Esophagus squamous epithelium (tissue), 5 donors: Measurements from ENCODE around the gene RFTN1. TPM values are rescaled to one million over a fixed set of nuclear protein-coding genes. Genes with fewer than 3 reads are reported as not detected.

Experiments
- DNase-seq: peaks from one replicate; lab custom pipeline; 2025; lab: John Stamatoyannopoulos, UW
- H3K27ac ChIP-seq, 4 donors: fragments of 200-600 bp; sonication (generic); one replicate each; pipeline ENCODE4 v1.5.1; 2016 to 2019; ENCODE audit warnings: mild to moderate bottlenecking in 1 of 4
- H3K27me3 ChIP-seq, 4 donors: fragments of 200-600 bp; sonication (generic); 1 replicate in 3 of 4; 2 replicates in 1 of 4; pipeline versions ENCODE4 v1.5.1 to v1.6.0; 2017 to 2021; ENCODE audit warnings: antibody characterized with exemption in 1 of 4
- H3K36me3 ChIP-seq, 3 donors: fragments of 200-600 bp; sonication (generic); one replicate each; pipeline ENCODE4 v1.5.1; 2016 to 2019
- H3K4me1 ChIP-seq, 3 donors: fragments of 200-600 bp; sonication (generic); one replicate each; pipeline ENCODE4 v1.5.1; 2017 to 2019
- H3K4me3 ChIP-seq, 4 donors: fragments of 200-600 bp; sonication (generic); 1 replicate in 3 of 4; 2 replicates in 1 of 4; pipeline ENCODE4 v1.5.1; 2016 to 2019; ENCODE audit warnings: mild to moderate bottlenecking in 2 of 4, moderate library complexity in 1 of 4
- H3K9me3 ChIP-seq, 3 donors: fragments of 200-600 bp; sonication (generic); one replicate each; pipeline ENCODE4 v1.5.1; 2016 to 2019
- POLR2A ChIP-seq, 4 donors: fragments of 450-650 bp; IDR thresholded peaks; one replicate each; pipeline ENCODE4 v1.6.1; 2017; ENCODE audit warnings: antibody characterized with exemption in 4 of 4, mild to moderate bottlenecking in 4 of 4, moderate library complexity in 3 of 4
- WGBS, 2 donors: methylation state at CpG; one replicate each; pipeline ENCODE4 v1.1.5; 2018; 5-methylcytosine and 5-hydroxymethylcytosine counted together
- intact Hi-C: fragments of 100-400 bp; cut with DNase I; formaldehyde crosslinking; loops from one replicate; pipeline ENCODE4 v1.15.0; 2022
- total RNA-seq, 4 donors: library from RNA; depleted of rRNA; stranded (reverse); fragments of >200 nt; gene quantifications; one replicate each; pipeline ENCODE4 v1.1.0, GENCODE V29; 2016
- TF ChIP-seq, protein P1 (sequence below), 6 experiments: fragments of 450-650 bp in 4 of 6; fragments of 200-600 bp in 2 of 6; sonication (generic) in 2 of 6; IDR thresholded peaks; one replicate each; pipeline ENCODE4 v1.5.1; 2016 to 2019; ENCODE audit warnings: antibody characterized with exemption in 6 of 6, mild to moderate bottlenecking in 4 of 6, moderate library complexity in 4 of 6
- donor health status: DM: yes; HTN: yes; CAD: no.

Gene RFTN1
- total RNA-seq, 4 donors from 2014 or later = 5.0 to 22.7 (median 12.4) TPM

DNA sequence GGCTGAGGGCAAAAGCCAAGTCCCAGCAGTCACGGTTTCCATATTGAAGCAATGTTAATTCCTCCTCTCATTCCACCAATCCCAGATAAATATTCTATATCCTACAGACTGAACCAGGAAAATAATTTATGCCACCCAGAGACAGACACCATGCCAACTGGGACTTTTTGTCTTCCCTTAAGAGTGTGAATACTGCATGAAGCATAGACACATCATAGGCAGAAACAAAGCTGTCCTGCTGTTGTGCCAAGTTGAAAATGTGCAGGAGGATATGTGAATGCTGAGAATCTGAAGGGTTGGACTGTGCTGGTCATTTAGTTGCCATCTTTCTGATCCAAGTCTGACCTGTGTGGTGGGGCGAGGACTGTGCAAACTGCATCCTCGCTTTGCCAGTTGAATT, 37.7 kb downstream of the RFTN1 start:
- Histone ChIP-seq H3K27ac (peak overlapping the region in 1 of 4 donors; percentile 17), H3K36me3 (peaks cover 0 to 6% (median 0%) of the 10 kb centered on the region in 3 donors), H3K9me3 (peaks cover 0 to 3% (median 0%) of the 10 kb centered on the region in 3 donors), H3K27me3 (no peaks in the 10 kb centered on the region), H3K4me3 (no peak overlapping the region), H3K4me1 (peaks cover 0 to 10% (median 0%) of the 10 kb centered on the region in 3 donors)
- intact Hi-C loops = no loop called here
- no peak for DNase-seq
- 84 to 92% methylated on average over 3 of the region's 3 CpGs for WGBS, 2 donors
- TF ChIP-seq, protein P1, sequence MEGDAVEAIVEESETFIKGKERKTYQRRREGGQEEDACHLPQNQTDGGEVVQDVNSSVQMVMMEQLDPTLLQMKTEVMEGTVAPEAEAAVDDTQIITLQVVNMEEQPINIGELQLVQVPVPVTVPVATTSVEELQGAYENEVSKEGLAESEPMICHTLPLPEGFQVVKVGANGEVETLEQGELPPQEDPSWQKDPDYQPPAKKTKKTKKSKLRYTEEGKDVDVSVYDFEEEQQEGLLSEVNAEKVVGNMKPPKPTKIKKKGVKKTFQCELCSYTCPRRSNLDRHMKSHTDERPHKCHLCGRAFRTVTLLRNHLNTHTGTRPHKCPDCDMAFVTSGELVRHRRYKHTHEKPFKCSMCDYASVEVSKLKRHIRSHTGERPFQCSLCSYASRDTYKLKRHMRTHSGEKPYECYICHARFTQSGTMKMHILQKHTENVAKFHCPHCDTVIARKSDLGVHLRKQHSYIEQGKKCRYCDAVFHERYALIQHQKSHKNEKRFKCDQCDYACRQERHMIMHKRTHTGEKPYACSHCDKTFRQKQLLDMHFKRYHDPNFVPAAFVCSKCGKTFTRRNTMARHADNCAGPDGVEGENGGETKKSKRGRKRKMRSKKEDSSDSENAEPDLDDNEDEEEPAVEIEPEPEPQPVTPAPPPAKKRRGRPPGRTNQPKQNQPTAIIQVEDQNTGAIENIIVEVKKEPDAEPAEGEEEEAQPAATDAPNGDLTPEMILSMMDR (IDR thresholded peaks at IDR 0.05) = no peak
- no peak for TF ChIP-seq POLR2A (IDR thresholded peaks at IDR 0.05)

DNA sequence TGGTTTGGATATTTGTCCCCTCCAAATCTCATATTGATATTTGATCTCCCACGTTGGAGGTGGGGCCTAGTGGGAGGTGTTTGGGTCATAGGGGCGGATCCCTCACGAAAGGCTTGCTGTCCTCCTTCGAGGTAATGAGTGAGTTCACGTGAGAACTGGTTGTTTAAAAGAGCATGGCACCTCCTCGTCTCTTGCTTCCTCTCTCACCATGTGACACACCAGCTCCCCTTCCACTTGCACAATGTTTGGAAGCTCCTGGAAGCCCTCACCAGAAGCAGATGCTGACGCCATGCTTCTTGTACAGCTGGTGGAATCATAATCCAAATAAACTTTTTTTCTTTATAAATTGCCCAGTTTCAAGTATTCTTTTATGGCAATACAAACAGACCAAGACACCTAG, 38.6 kb downstream of the RFTN1 start:
- peaks cover 0 to 6% (median 0%) of the 10 kb centered on the region in 3 donors for H3K36me3 ChIP-seq
- H3K9me3 ChIP-seq = peaks cover 0 to 10% (median 6%) of the 10 kb centered on the region in 3 donors
- no peak overlapping the region for H3K4me3 ChIP-seq
- intact Hi-C loops = no loop called here
- DNase-seq = no peak
- peaks cover 0 to 5% (median 0%) of the 10 kb centered on the region in 3 donors for H3K4me1 ChIP-seq
- 61 to 71% methylated on average over 7 of the region's 7 CpGs for WGBS, 2 donors
- H3K27ac ChIP-seq = peak overlapping the region in 1 of 4 donors; percentile 35
- TF ChIP-seq POLR2A (IDR thresholded peaks at IDR 0.05) = no peak
- TF ChIP-seq, protein P1 (IDR thresholded peaks at IDR 0.05) = no peak
- H3K27me3 ChIP-seq = no peaks in the 10 kb centered on the region

DNA sequence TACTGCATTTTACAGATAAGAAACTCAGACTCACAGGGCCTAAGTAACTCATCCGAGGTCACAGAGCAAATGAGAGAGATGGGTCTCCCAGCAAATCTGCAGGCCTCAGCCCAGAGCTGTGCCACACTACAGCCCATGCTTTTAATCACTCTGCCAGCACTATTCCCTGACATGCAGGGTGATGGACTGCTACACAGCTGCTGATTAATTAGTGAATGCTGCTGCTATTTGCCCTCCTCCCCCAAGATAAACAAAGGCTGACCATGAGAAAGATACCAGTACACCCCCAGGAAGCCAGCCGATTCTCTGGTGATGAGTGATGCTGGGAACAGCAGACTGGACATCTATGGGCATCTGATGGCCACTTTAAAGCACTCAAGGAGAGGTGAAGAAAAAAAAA, 39.3 kb downstream of the RFTN1 start:
- Histone ChIP-seq H3K4me3 (no peak overlapping the region), H3K27ac (peak overlapping the region in 1 of 4 donors; percentile 36), H3K27me3 (no peaks in the 10 kb centered on the region), H3K4me1 (peaks cover 0 to 5% (median 0%) of the 10 kb centered on the region in 3 donors), H3K9me3 (peaks cover 0 to 10% (median 6%) of the 10 kb centered on the region in 3 donors), H3K36me3 (peaks cover 0 to 6% (median 0%) of the 10 kb centered on the region in 3 donors)
- TF ChIP-seq, protein P1 (IDR thresholded peaks at IDR 0.05) = no peak
- no peak for TF ChIP-seq POLR2A (IDR thresholded peaks at IDR 0.05)
- 50 to 63% methylated on average over 1 to 2 of the region's 2 CpGs for WGBS, 2 donors
- no peak for DNase-seq
- intact Hi-C loops = no loop called here

DNA sequence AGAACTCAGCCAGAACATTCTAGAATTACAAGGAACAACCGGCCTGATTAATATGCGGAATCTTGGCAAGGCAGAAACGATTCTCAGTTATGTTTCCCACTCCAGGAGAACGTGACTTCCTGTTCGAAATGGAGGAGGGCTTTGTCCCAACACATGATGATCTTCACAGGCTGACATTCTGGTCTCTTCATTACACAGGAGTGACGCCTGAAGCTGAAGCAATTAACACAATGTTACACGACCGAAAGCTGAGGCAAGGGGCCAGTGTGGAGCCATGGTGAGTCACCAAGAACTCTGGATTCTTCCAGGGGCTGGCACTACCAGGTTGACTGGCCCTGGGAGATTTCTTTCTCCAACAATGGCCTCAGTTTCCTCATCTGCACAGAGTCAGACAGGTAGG, 40.9 kb downstream of the RFTN1 start:
- Histone ChIP-seq H3K4me1 (peaks cover 0 to 15% (median 4%) of the 10 kb centered on the region in 3 donors), H3K36me3 (peaks cover 0 to 6% (median 0%) of the 10 kb centered on the region in 3 donors), H3K27me3 (no peaks in the 10 kb centered on the region), H3K27ac (peak overlapping the region in 1 of 4 donors; percentile 67), H3K9me3 (peaks cover 0 to 10% (median 6%) of the 10 kb centered on the region in 3 donors), H3K4me3 (no peak overlapping the region)
- WGBS, 2 donors = 69% methylated on average over 8 of the region's 8 CpGs
- no peak for DNase-seq
- intact Hi-C loops = no loop called here
- TF ChIP-seq, protein P1 (IDR thresholded peaks at IDR 0.05) = no peak
- no peak for TF ChIP-seq POLR2A (IDR thresholded peaks at IDR 0.05)

DNA sequence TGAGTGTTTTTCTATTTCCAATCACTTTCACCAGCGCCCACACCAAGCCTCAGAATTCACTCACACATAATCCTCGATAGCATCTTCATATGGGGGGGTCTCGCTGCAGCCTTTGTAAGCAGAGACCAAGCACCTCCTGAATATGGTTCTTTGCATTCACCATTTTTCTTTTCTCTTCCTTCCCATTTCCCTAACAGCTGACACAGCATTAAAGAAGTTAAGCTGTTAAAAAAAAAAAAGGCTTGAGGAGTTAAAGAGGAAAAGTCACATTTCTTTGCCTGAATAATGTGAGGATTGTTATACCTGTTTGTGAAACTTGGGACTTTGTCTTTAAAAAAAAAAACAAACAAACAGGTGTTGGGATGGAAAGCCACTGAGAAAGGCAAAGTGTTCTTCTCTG, 41.6 kb downstream of the RFTN1 start:
- intact Hi-C loops = no loop called here
- WGBS, 2 donors = 81 to 91% methylated on average over 3 of the region's 3 CpGs
- peaks cover 0 to 10% (median 6%) of the 10 kb centered on the region in 3 donors for H3K9me3 ChIP-seq
- H3K27ac ChIP-seq = no peak overlapping the region
- H3K4me3 ChIP-seq = no peak overlapping the region
- no peaks in the 10 kb centered on the region for H3K27me3 ChIP-seq
- TF ChIP-seq, protein P1 (IDR thresholded peaks at IDR 0.05) = no peak
- no peak for TF ChIP-seq POLR2A (IDR thresholded peaks at IDR 0.05)
- H3K4me1 ChIP-seq = peaks cover 0 to 16% (median 4%) of the 10 kb centered on the region in 3 donors
- H3K36me3 ChIP-seq = peaks cover 0 to 6% (median 0%) of the 10 kb centered on the region in 3 donors
- DNase-seq = no peak
